LNCaP clone FGC (cell line): Measurements from ENCODE around the gene DNAAF9.
"Not testable (repeated sequence)": the region's sequence is repeated elsewhere in the genome, so short reads cannot be mapped to it uniquely, and the experiment has no call there.

Experiments
- DNase-seq: peaks from one replicate; pipeline ENCODE4 v3.0.0-alpha.2; 2011; ENCODE audit warnings: low read depth
- H3K4me3 ChIP-seq: 2 replicates; pipeline ENCODE4 v1.5.1; 2011; ENCODE audit warnings: mild to moderate bottlenecking, low read depth, low read length, control low read depth
- CTCF ChIP-seq: IDR thresholded peaks from 2 replicates; pipeline ENCODE4 v1.5.1; 2012; ENCODE audit warnings: mild to moderate bottlenecking; ENCODE audit not compliant: control insufficient read depth, insufficient read depth; ENCODE audit errors: extremely low read depth

Gene DNAAF9

GRCh38 chr20:3430376-3431069 lies 23.1 kb upstream of the DNAAF9 start:
- no peak for TF ChIP-seq CTCF
- H3K4me3 ChIP-seq = no peak overlapping the region
- DNase-seq = no peak

GRCh38 chr20:3426766-3427165 lies 19.3 kb upstream of the DNAAF9 start:
- DNase-seq, H3K4me3 ChIP-seq: not testable (repeated sequence)

GRCh38 chr20:3423126-3423525 lies 15.7 kb upstream of the DNAAF9 start:
- no peak for TF ChIP-seq CTCF
- no peak for DNase-seq
- H3K4me3 ChIP-seq = no peak overlapping the region

- no peak for DNase-seq
- no peak for TF ChIP-seq CTCF
- no peak overlapping the region for H3K4me3 ChIP-seq
Observed at GRCh38 chr20:3421985-3422384, 14.5 kb upstream of the DNAAF9 start.

GRCh38 chr20:3420211-3420707 lies 12.8 kb upstream of the DNAAF9 start:
- H3K4me3 ChIP-seq = no peak overlapping the region
- TF ChIP-seq CTCF = no peak
- peak; percentile 49 for DNase-seq

- not testable (repeated sequence) for H3K4me3 ChIP-seq
Observed at GRCh38 chr20:3418161-3418560, 10.7 kb upstream of the DNAAF9 start.

GRCh38 chr20:3414122-3414521 lies 6.7 kb upstream of the DNAAF9 start:
- no peak for TF ChIP-seq CTCF
- no peak overlapping the region for H3K4me3 ChIP-seq
- no peak for DNase-seq

More at GRCh38 chr20:3418161-3418560, 10.7 kb upstream of the DNAAF9 start:
- DNase-seq = not testable (repeated sequence)

- no peak for DNase-seq
- TF ChIP-seq CTCF = no peak
- no peak overlapping the region for H3K4me3 ChIP-seq
Observed at GRCh38 chr20:3413393-3413889, 6.0 kb upstream of the DNAAF9 start.
